ENCODE measurements around the gene SEZ6. TPM values are rescaled to one million over a fixed set of nuclear protein-coding genes. Genes with fewer than 3 reads are reported as not detected.
A peak's percentile ranks its signal among the peaks of the same experiment; 100 is the strongest.

The SEZ6 gene
- total RNA-seq, 1 donor from 2014 or later, result 1.5 TPM

- H3K4me2 ChIP-seq, result no peak overlapping the region
- H3F3A ChIP-seq (ENCODE audit: low read depth), result peaks cover 79% of the 10 kb centered on the region
- no peaks in the 10 kb centered on the region for H3K36me3 ChIP-seq
- H3K9me3 ChIP-seq (ENCODE audit: low read depth), result peaks cover 10% of the 10 kb centered on the region
- peaks cover 59% of the 10 kb centered on the region for H3K4me1 ChIP-seq
- H3K4me1 Mint-ChIP-seq, result peaks cover 34% of the 10 kb centered on the region
- peaks cover 34% of the 10 kb centered on the region for H3K9me3 Mint-ChIP-seq
- no peak overlapping the region for H3K27ac ChIP-seq
- TF ChIP-seq EZH2phosphoT487 (IDR thresholded peaks at IDR 0.05), result no peak
- no peak for TF ChIP-seq CTCF (IDR thresholded peaks at IDR 0.05)
- no peak for TF ChIP-seq EZH2 (IDR thresholded peaks at IDR 0.05)
- H3K27me3 ChIP-seq, result no peaks in the 10 kb centered on the region
- no peak overlapping the region for H3K4me3 Mint-ChIP-seq
- DNase-seq (ENCODE audit: low spot score), result no peak
- peak overlapping the region; percentile 70 for H3K27ac Mint-ChIP-seq
- H3K36me3 Mint-ChIP-seq, result peaks cover 8% of the 10 kb centered on the region
- H3K4me3 ChIP-seq, result no peak overlapping the region
- no peaks in the 10 kb centered on the region for H3K79me2 ChIP-seq (ENCODE audit: low read depth)
- H4K20me1 ChIP-seq (ENCODE audit: low read depth), result no peaks in the 10 kb centered on the region
- no peak overlapping the region for H3K9ac ChIP-seq
- H3K27me3 Mint-ChIP-seq (ENCODE audit: insufficient read depth, low read depth), result peaks cover 30% of the 10 kb centered on the region
- no peak overlapping the region for H2AFZ ChIP-seq (replicated peaks)
These were observed 30.8 kb upstream of the SEZ6 start for GRCh38 chr17:29036584-29036983.

- Histone ChIP-seq H3K4me1 (peaks cover 53% of the 10 kb centered on the region), H3K9ac (no peak overlapping the region), H3K79me2 (ENCODE audit: low read depth) (no peaks in the 10 kb centered on the region), H3F3A (ENCODE audit: low read depth) (peaks cover 75% of the 10 kb centered on the region), H4K20me1 (ENCODE audit: low read depth) (no peaks in the 10 kb centered on the region), H3K27ac (no peak overlapping the region), H3K27me3 (no peaks in the 10 kb centered on the region), H3K4me2 (no peak overlapping the region), H2AFZ (replicated peaks) (no peak overlapping the region), H3K9me3 (ENCODE audit: low read depth) (peaks cover 10% of the 10 kb centered on the region), H3K36me3 (no peaks in the 10 kb centered on the region), H3K4me3 (no peak overlapping the region)
- H3K4me1 Mint-ChIP-seq, result peaks cover 22% of the 10 kb centered on the region
- TF ChIP-seq CTCF (IDR thresholded peaks at IDR 0.05) (no peak), EZH2 (IDR thresholded peaks at IDR 0.05) (no peak), EZH2phosphoT487 (IDR thresholded peaks at IDR 0.05) (no peak)
- no peak overlapping the region for H3K27ac Mint-ChIP-seq
- no peak overlapping the region for H3K4me3 Mint-ChIP-seq
- H3K9me3 Mint-ChIP-seq, result peaks cover 42% of the 10 kb centered on the region
- peaks cover 8% of the 10 kb centered on the region for H3K36me3 Mint-ChIP-seq
- no peak for DNase-seq (ENCODE audit: low spot score)
- H3K27me3 Mint-ChIP-seq (ENCODE audit: insufficient read depth, low read depth), result peaks cover 35% of the 10 kb centered on the region
These were observed 28.7 kb upstream of the SEZ6 start for GRCh38 chr17:29034510-29034909.

- H3K27ac ChIP-seq, result peak overlapping the region; percentile 93
- H4K20me1 ChIP-seq (ENCODE audit: low read depth), result no peaks in the 10 kb centered on the region
- H3K9ac ChIP-seq, result no peak overlapping the region
- no peaks in the 10 kb centered on the region for H3K36me3 ChIP-seq
- no peak overlapping the region for H2AFZ ChIP-seq (replicated peaks)
- H3K4me2 ChIP-seq, result peak overlapping the region; percentile 67
- H3K4me1 ChIP-seq, result peaks cover 47% of the 10 kb centered on the region
- H3K27ac Mint-ChIP-seq, result peak overlapping the region; percentile 80
- H3K79me2 ChIP-seq (ENCODE audit: low read depth), result no peaks in the 10 kb centered on the region
- TF ChIP-seq EZH2phosphoT487 (IDR thresholded peaks at IDR 0.05), result no peak
- H3K4me1 Mint-ChIP-seq, result peaks cover 36% of the 10 kb centered on the region
- H3K9me3 Mint-ChIP-seq, result peaks cover 42% of the 10 kb centered on the region
- peaks cover 65% of the 10 kb centered on the region for H3F3A ChIP-seq (ENCODE audit: low read depth)
- peaks cover 10% of the 10 kb centered on the region for H3K9me3 ChIP-seq (ENCODE audit: low read depth)
- no peaks in the 10 kb centered on the region for H3K27me3 ChIP-seq
- DNase-seq (ENCODE audit: low spot score), result peak; percentile 61
- H3K36me3 Mint-ChIP-seq, result peaks cover 8% of the 10 kb centered on the region
- peaks cover 45% of the 10 kb centered on the region for H3K27me3 Mint-ChIP-seq (ENCODE audit: insufficient read depth, low read depth)
- peak overlapping the region; percentile 21 for H3K4me3 ChIP-seq
- H3K4me3 Mint-ChIP-seq, result no peak overlapping the region
These were observed 27.0 kb upstream of the SEZ6 start for GRCh38 chr17:29032857-29033197.

- TF ChIP-seq CTCF (IDR thresholded peaks at IDR 0.05) (no peak), EZH2 (IDR thresholded peaks at IDR 0.05) (no peak), EZH2phosphoT487 (IDR thresholded peaks at IDR 0.05) (no peak)
- no peak for DNase-seq (ENCODE audit: low spot score)
- peaks cover 47% of the 10 kb centered on the region for H3K4me1 ChIP-seq
- peaks cover 65% of the 10 kb centered on the region for H3F3A ChIP-seq (ENCODE audit: low read depth)
- no peaks in the 10 kb centered on the region for H4K20me1 ChIP-seq (ENCODE audit: low read depth)
- H3K27ac ChIP-seq, result peak overlapping the region; percentile 93
- H3K4me2 ChIP-seq, result peak overlapping the region; percentile 67
- Mint-ChIP-seq H3K9me3 (peaks cover 42% of the 10 kb centered on the region), H3K27ac (peak overlapping the region; percentile 80), H3K4me3 (peak overlapping the region; percentile 18), H3K4me1 (peaks cover 42% of the 10 kb centered on the region), H3K36me3 (peaks cover 8% of the 10 kb centered on the region), H3K27me3 (ENCODE audit: insufficient read depth, low read depth) (peaks cover 48% of the 10 kb centered on the region)
- peaks cover 10% of the 10 kb centered on the region for H3K9me3 ChIP-seq (ENCODE audit: low read depth)
- no peak overlapping the region for H3K9ac ChIP-seq
- no peaks in the 10 kb centered on the region for H3K27me3 ChIP-seq
- H3K4me3 ChIP-seq, result peak overlapping the region; percentile 21
- no peaks in the 10 kb centered on the region for H3K79me2 ChIP-seq (ENCODE audit: low read depth)
- no peak overlapping the region for H2AFZ ChIP-seq (replicated peaks)
- H3K36me3 ChIP-seq, result no peaks in the 10 kb centered on the region
These were observed 26.4 kb upstream of the SEZ6 start for GRCh38 chr17:29032013-29032856.

Data from neural progenitor cell (in vitro differentiated cells).